ENCODE data around the gene GABRE.

The GABRE gene

DNA sequence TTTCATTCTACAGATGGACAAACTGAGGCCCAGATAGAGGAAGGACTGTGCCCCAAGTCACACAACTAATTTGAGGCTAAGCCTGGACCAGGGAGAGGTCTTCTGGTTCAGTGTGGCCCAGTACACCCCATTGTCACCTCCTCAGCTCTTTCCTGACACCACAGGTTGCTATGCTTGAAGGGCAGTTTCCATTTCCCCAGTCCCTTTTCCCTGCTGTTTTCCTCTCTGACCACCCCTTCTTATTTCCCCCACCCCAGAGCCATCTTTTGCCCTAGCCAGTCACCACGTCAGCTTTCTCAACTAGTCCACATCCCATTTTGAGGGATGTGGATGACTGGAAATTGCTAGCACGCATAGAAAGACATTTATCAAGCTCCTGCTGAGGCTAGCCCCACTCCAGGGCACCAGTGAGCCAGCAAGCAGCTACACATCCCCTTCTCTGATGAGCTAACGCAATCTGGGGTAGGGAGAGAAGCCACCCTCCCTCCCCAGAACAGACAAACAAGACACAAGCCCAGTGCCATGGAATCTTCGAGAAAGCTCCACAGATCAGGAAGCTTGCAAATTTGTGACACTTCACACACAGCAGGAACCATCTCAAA lies 1.3 kb downstream of the GABRE start:
- peak; percentile 53 for DNase-seq (ENCODE audit: low read depth)
- TF ChIP-seq, protein P1, sequence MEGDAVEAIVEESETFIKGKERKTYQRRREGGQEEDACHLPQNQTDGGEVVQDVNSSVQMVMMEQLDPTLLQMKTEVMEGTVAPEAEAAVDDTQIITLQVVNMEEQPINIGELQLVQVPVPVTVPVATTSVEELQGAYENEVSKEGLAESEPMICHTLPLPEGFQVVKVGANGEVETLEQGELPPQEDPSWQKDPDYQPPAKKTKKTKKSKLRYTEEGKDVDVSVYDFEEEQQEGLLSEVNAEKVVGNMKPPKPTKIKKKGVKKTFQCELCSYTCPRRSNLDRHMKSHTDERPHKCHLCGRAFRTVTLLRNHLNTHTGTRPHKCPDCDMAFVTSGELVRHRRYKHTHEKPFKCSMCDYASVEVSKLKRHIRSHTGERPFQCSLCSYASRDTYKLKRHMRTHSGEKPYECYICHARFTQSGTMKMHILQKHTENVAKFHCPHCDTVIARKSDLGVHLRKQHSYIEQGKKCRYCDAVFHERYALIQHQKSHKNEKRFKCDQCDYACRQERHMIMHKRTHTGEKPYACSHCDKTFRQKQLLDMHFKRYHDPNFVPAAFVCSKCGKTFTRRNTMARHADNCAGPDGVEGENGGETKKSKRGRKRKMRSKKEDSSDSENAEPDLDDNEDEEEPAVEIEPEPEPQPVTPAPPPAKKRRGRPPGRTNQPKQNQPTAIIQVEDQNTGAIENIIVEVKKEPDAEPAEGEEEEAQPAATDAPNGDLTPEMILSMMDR (IDR thresholded peaks at IDR 0.05; ENCODE audit: insufficient read depth, low read depth, low read length, missing control alignments), result no peak
- H3K4me3 ChIP-seq (ENCODE audit: low read length), result peak overlapping the region; percentile 64

DNA sequence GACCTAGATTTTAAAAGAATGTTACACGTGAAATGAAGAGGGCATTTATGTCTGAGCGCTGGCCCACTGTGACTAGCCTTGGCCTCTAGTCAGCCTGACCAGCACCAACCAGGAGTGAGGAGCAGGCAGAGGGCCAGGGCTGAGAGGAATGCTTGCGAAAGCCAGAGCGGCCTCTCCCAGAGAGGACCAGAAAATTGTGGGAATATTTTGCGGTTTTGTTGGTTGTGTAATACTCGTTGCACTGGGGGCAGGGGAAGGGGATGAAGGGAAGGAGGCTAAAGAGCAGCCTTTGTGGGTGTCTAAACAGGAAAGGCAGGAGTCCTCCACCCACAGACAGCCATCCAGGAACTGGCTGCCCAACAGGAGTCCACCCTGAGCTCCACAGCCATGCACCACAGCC lies 3.8 kb downstream of the GABRE start:
- TF ChIP-seq, protein P1 (IDR thresholded peaks at IDR 0.05; ENCODE audit: insufficient read depth, low read depth, low read length, missing control alignments), result no peak
- peak overlapping the region; percentile 6 for H3K4me3 ChIP-seq (ENCODE audit: low read length)
- peak; percentile 73 for DNase-seq (ENCODE audit: low read depth)

DNA sequence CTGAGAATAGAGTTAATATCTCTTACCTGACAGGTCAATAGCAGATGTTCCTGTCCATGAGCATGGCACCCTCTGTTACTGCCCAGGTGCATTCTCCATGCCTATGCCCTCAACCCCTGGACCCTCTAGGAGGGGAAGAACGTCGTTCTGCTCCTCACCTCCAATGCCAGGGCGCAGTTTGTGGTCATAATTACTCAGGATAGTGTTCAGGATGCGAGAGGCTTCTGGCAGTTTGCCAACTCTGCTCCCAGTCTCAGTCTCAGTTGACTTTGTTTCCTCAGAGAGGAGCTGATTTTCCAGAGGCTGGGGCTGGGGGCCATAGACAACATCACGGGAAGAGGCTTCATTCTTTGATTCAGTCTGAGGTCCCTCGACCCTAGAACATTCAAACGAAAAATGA lies 4.4 kb downstream of the GABRE start:
- TF ChIP-seq, protein P1 (IDR thresholded peaks at IDR 0.05; ENCODE audit: insufficient read depth, low read depth, low read length, missing control alignments), result no peak
- no peak for DNase-seq (ENCODE audit: low read depth)
- no peak overlapping the region for H3K4me3 ChIP-seq (ENCODE audit: low read length)

DNA sequence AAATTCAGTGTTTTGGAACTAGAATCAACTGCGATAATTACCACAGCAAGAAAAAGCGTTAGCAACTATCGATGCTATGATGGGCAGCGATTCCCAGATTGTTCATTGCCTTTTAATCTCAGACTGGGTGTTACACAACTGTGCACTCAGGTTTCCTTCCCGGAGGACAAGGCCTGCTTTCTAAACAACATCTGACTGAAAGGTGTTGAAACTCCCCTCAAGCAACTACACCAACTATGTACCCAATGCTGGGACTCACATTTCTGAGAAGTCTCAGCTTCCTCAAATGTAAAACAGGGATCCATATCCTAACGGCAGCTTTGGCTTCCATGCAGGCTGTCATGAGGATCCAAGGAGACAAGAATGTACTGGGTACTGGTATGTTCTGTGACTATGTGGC lies 8.2 kb downstream of the GABRE start:
- TF ChIP-seq, protein P1 (IDR thresholded peaks at IDR 0.05; ENCODE audit: insufficient read depth, low read depth, low read length, missing control alignments), result no peak
- no peak for DNase-seq (ENCODE audit: low read depth)
- no peak overlapping the region for H3K4me3 ChIP-seq (ENCODE audit: low read length)

DNA sequence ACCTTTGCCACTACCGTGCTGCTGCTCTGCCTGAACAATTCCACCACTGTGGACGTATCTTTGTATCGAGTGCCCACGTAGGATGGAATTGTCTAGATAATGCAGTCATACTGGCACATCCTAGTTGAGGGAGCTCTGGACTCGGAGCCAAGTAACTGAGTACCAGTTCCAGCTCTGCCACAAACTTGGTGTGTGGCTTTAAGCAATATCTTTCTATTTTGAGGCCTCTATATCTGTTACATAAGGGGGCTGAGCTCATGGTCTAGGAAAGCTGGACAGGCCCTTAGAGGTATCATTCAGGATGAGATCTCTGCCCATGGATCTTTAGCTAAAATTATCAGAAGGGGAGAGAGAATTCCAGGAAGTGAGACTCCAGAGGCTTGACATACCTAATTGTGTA lies 12.4 kb downstream of the GABRE start:
- no peak overlapping the region for H3K4me3 ChIP-seq (ENCODE audit: low read length)
- DNase-seq (ENCODE audit: low read depth), result no peak
- TF ChIP-seq, protein P1 (IDR thresholded peaks at IDR 0.05; ENCODE audit: insufficient read depth, low read depth, low read length, missing control alignments), result no peak

DNA sequence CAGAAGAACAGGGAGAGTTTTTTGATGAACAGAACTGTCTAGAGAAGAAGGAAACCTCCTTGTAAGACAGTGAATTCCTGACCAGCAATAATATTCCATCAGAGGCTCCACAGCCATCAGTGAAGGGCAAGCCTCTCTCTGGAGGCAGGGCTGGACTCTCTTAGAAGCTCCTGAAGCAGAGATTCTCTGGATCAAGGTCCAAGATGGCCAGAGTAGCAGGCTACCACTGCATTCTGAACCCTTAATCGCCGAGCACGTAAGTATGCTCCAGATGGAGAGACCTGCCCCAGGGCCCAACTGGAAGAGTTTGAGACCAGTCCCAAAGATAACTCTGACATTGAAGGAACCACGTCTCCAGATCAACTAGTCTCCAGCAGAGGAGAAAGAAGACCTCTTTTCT lies 16.4 kb downstream of the GABRE start:
- no peak for DNase-seq (ENCODE audit: low read depth)
- TF ChIP-seq, protein P1 (IDR thresholded peaks at IDR 0.05; ENCODE audit: insufficient read depth, low read depth, low read length, missing control alignments), result no peak
- no peak overlapping the region for H3K4me3 ChIP-seq (ENCODE audit: low read length)

DNA sequence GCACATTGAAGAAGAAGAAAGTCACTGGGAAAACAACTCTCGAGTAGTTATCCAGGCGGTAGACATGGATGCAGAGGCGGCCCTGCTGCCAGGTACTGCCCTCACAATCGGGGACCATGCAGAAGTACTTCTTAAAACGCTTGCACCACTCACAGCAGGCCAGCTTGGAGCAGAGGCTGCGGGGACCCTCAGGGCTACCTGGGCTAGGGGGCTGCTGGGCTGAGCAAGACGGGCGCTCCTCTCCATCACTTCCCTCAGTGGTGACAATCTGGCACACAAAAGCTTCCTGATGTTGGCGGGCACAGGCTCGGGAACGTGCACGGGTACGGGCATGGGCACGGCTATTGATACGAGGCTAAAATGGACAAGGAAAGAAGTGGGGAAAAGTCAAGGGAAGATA lies 19.7 kb downstream of the GABRE start:
- DNase-seq (ENCODE audit: low read depth), result no peak
- TF ChIP-seq, protein P1 (IDR thresholded peaks at IDR 0.05; ENCODE audit: insufficient read depth, low read depth, low read length, missing control alignments), result no peak

More for the DNA sequence above, 19.7 kb downstream of the GABRE start:
- no peak overlapping the region for H3K4me3 ChIP-seq (ENCODE audit: low read length)
